ENCODE measurements around the gene GGACT. TPM values are rescaled to one million over a fixed set of nuclear protein-coding genes. Genes with fewer than 3 reads are reported as not detected.
"Not testable (repeated sequence)": the region's sequence is repeated elsewhere in the genome, so short reads cannot be mapped to it uniquely, and the experiment has no call there.

Gene GGACT
- total and polyA plus RNA-seq, 2 of the 8 experiments (the other 6 are each of a cell fraction or from before 2014, with no cell fraction given), result 1.1 to 1.5 TPM

- no peak for TF ChIP-seq GTF2F1 (IDR thresholded peaks at IDR 0.05; ENCODE audit: borderline replicate concordance, low read depth, low read length)
- TF ChIP-seq TBP (IDR thresholded peaks at IDR 0.05; ENCODE audit: low read depth, low read length), result no peak
- TF ChIP-seq GABPA (IDR thresholded peaks at IDR 0.05; ENCODE audit: borderline replicate concordance, insufficient read depth, low read length), result no peak
- no peak for TF ChIP-seq KDM5A (IDR thresholded peaks at IDR 0.05; ENCODE audit: low read length)
- no peak for TF ChIP-seq KDM1A (IDR thresholded peaks at IDR 0.05; ENCODE audit: borderline replicate concordance, low read length)
- no peak for TF ChIP-seq POLR2A (IDR thresholded peaks at IDR 0.05; ENCODE audit: control extremely low read depth in 1 of 2, low read depth in 2 of 2, low read length in 2 of 2)
These were observed 31.4 kb upstream of the GGACT start (continued) for GRCh38 chr13:100619940-100620339.

- H3K4me1 ChIP-seq (replicated peaks in 1 of 4; ENCODE audit: control insufficient read depth in 3 of 4, insufficient read depth in 4 of 4, low read length in 3 of 4); H3K4me3 ChIP-seq (ENCODE audit: extremely low read depth in 1 of 4, insufficient read depth in 2 of 4, low read depth in 3 of 4, low read length in 4 of 4); DNase-seq (ENCODE audit: low read depth in 1 of 2, low spot score in 2 of 2); H2BK12ac ChIP-seq (ENCODE audit: low read depth, low read length); H2BK15ac ChIP-seq (ENCODE audit: low read length); H3K56ac ChIP-seq (replicated peaks; ENCODE audit: insufficient read length, low read depth, low read length); H3K4ac ChIP-seq (replicated peaks; ENCODE audit: insufficient read length, low read depth, low read length); H3K79me2 ChIP-seq (ENCODE audit: control insufficient read depth in 1 of 2, insufficient read depth in 2 of 2, low read length in 2 of 2); H2BK120ac ChIP-seq (replicated peaks; ENCODE audit: low read depth, low read length); H4K20me1 ChIP-seq (replicated peaks in 1 of 2; ENCODE audit: control insufficient read depth in 1 of 2, insufficient read depth in 2 of 2, low read length in 2 of 2); H2AFZ ChIP-seq (ENCODE audit: low read length); H2BK20ac ChIP-seq (ENCODE audit: low read length); H3K4me2 ChIP-seq (ENCODE audit: insufficient read depth in 1 of 2, low read depth in 2 of 2, low read length in 2 of 2); H2AK5ac ChIP-seq (ENCODE audit: low read depth, low read length); H3K18ac ChIP-seq (ENCODE audit: extremely low read depth, low read length); H3K27ac ChIP-seq (ENCODE audit: low read depth, low read length); H3K23me2 ChIP-seq (ENCODE audit: low read depth, low read length); H4K8ac ChIP-seq (ENCODE audit: extremely low read depth, insufficient read depth, low read length); H3K79me1 ChIP-seq (ENCODE audit: low read depth, low read length); H3K9ac ChIP-seq (replicated peaks in 1 of 4; ENCODE audit: extremely low read depth in 1 of 4, low read depth in 3 of 4, low read length in 3 of 4); H3K27me3 ChIP-seq (replicated peaks in 1 of 4; ENCODE audit: control insufficient read depth in 3 of 4, extremely low read depth in 1 of 4, insufficient read depth in 3 of 4, low read length in 3 of 4); H2BK5ac ChIP-seq (ENCODE audit: low read depth, low read length); FAIRE-seq; CTCF ChIA-PET (ENCODE audit: partially characterized antibody); H3K23ac ChIP-seq (ENCODE audit: insufficient read length); H3K14ac ChIP-seq (ENCODE audit: insufficient read length); H4K91ac ChIP-seq (replicated peaks; ENCODE audit: insufficient read length, low read length); H4K5ac ChIP-seq (ENCODE audit: insufficient read length, low read depth, low read length): not testable (repeated sequence)
- POLR2A ChIA-PET (ENCODE audit: partially characterized antibody), result interaction anchor here (0.7 to 0.9 kb wide), 2 partner anchors 12 to 73 kb away, joined by 3 read pairs; no protein-coding TSS in a partner anchor
- H3K9me3 ChIP-seq (ENCODE audit: insufficient read depth in 2 of 2, low read depth in 1 of 2, low read length in 1 of 2), result peaks cover 9 to 14% of the 10 kb centered on the region in 2 experiments; a peak in 3 of 4 replicates
- peaks cover 2 to 23% (median 4%) of the 10 kb centered on the region in 4 experiments; a peak in 5 of 8 replicates for H3K36me3 ChIP-seq (ENCODE audit: control insufficient read depth in 2 of 4, insufficient read depth in 4 of 4, low read length in 3 of 4)
- WGBS, 2 experiments (ENCODE audit: extremely low coverage in 1 of 2, insufficient coverage in 1 of 2, insufficient read length in 1 of 2, insufficient replicate concordance in 2 of 2, low coverage in 1 of 2, low lambda C conversion rate in 2 of 2, missing lambda C conversion rate in 1 of 2), result 100% methylated on average over 1 of the region's 24 CpGs; no CpG with 5 or more reads in 1 of the 2 experiments
These were observed 30.3 kb upstream of the GGACT start for GRCh38 chr13:100618897-100619296.

Data from H1 (cell line).